GM21717 (cell line): ENCODE data around the gene STK25.
"Not testable (repeated sequence)": the region's sequence is repeated elsewhere in the genome, so short reads cannot be mapped to it uniquely, and the experiment has no call there.

Source experiments
- ATAC-seq: cut with Tn5 transposase; IDR thresholded peaks from one replicate; pipeline ENCODE4 v1.9.1; 2021; ENCODE audit warnings: mild to moderate bottlenecking, moderate library complexity; ENCODE audit not compliant: unreplicated experiment

STK25 gene

GRCh38 chr2:241509155-241509784 is 886 bp upstream of the STK25 start:
- ATAC-seq, result no peak

GRCh38 chr2:241507430-241508239 is 749 bp downstream of the STK25 start:
- ATAC-seq, result peak; percentile 13

GRCh38 chr2:241506793-241507429 is 1.5 kb downstream of the STK25 start:
- no peak for ATAC-seq

DNA sequence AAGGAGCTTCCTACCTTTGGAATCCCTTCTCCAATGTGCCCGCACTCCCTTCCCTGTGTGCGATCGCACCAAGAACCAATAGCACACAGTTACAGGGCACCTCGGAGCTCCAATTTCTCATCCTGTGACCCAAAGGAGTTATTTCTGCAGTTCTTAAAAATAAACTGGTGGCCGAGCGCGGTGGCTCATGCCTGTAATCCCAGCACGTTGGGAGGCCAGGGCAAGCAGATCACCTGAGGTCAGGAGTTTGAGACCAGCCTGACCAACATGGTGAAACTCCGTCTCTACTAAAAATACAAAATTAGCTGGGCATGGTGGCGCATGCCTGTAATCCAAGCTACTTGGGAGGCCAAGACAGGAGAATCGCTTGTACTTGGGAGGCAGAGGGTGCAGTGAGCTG is 2.1 kb downstream of the STK25 start:
- ATAC-seq, result not testable (repeated sequence)

GRCh38 chr2:241505781-241506201 is 2.6 kb downstream of the STK25 start:
- ATAC-seq, result no peak

DNA sequence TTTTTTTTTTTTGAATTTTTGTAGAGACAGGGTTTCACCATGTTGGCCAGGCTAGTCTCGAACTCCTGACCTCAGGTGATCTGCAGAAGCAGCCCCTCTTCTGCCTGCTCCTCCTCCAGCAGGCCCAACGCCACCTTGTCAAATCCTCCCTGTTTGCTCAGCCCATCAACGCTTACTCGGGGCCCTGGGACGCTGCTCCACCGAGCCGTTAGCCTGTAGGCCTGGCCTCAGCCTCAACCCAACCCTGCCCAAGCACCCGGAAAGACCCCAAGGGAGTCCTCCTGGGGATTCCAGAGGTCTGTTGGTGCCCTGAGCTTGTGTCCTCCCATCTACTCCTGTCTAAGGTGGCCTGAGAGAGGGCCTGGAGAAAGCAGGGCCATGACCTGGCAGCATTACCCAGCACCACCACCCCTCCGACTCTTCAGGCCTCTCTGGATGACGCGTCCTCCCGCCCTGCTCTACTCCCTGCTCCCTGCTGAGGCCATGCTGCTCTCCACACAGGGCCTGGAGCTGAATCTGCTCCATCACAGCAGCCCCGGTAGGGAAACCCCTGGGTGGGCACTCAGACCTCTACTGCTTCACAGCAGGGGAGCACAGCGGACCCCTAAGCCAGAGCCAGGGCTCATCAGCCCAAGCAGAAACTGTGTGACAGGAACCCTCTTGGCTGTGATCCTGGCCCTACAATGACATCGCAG is 3.2 kb downstream of the STK25 start:
- ATAC-seq, result no peak

GRCh38 chr2:241503776-241504392 is 4.5 kb downstream of the STK25 start:
- ATAC-seq, result no peak

DNA sequence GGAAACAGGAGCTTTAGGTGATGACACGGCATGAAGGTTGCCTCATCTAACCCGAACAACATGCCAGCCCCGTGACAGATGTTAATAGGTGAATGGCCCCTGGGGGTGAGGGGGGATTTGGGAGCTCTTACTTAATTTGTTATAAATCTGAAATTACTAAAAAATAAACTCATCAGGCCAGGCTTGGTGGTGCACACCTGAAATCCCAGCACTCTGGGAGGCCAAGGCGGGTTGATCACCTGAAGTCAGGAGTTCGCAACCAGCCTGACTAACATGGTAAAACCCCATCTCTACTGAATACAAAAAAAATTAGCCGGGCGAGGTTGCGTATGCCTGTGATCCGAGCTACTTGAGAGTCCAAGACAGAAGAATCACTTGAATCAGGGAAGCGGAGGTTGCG is 6.1 kb downstream of the STK25 start:
- ATAC-seq, result no peak

DNA sequence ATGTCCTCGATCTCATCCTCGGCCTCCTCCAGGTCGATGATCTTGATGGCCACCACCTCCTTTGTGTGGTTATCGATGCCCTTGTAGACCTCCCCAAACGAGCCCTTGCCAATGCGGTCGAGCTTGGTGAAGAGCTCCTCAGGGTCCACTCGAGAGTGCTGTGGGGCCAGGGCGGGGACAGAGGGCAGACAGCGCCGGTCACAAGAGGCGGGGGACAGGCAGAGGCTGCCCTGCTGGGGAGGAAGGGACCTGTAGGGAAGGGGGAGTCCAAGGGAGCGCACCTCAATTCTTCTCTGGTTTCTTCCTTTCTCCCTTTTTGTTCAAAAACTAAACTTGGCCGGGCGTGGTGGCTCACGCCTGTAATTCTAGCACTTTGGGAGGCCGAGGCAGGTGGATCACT is 6.8 kb downstream of the STK25 start:
- ATAC-seq, result no peak

DNA sequence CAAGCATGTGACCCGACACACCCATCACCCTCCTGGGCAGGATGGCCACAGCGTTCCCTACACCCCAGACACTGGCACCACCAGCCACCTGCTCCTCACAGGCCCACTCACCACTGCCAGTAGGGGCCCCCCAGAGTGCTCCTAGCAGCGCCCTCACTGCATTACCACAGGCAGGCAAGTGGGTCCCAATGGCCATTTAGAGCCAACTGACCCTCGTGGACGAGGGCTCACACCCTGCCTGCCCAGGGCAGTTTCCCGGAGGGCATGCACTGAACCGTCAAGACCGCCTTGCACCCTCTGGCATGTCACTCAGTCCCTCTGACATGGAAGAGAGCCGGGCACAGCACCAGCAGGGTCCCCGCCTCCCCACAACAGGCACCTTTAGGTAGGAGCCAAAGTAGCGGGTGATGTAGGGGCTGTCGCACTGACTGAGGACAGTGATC is 7.3 kb downstream of the STK25 start:
- ATAC-seq, result no peak

DNA sequence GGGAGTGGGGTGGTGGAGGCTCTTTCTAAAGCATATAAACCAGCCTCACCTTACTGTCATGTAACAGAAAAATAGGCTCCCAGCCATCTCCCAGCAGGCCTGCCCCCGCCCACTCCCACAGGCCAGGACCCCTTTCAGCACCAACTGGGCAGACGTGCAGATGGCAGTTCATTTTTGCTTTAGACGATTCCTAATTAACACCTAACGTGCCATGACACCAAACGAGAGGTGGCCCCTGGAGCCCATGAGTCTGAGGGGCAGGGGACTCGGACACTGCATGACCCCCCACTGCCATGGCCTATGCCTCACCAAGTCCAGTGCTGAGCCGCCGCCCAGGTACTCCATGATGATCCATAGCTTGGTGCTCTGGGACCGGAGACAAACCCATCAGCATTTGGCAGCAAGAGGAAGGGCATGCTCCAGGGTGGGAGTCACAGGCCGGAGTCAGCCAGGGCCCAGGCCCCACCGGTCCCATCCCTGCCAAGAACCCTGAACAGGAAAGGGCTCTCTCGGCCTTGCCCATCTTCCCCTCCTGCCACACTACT is 7.9 kb downstream of the STK25 start:
- ATAC-seq, result no peak

- no peak for ATAC-seq
These were observed 8.4 kb downstream of the STK25 start for GRCh38 chr2:241500016-241500415.

GRCh38 chr2:241499146-241499965 is 9.0 kb downstream of the STK25 start:
- no peak for ATAC-seq

DNA sequence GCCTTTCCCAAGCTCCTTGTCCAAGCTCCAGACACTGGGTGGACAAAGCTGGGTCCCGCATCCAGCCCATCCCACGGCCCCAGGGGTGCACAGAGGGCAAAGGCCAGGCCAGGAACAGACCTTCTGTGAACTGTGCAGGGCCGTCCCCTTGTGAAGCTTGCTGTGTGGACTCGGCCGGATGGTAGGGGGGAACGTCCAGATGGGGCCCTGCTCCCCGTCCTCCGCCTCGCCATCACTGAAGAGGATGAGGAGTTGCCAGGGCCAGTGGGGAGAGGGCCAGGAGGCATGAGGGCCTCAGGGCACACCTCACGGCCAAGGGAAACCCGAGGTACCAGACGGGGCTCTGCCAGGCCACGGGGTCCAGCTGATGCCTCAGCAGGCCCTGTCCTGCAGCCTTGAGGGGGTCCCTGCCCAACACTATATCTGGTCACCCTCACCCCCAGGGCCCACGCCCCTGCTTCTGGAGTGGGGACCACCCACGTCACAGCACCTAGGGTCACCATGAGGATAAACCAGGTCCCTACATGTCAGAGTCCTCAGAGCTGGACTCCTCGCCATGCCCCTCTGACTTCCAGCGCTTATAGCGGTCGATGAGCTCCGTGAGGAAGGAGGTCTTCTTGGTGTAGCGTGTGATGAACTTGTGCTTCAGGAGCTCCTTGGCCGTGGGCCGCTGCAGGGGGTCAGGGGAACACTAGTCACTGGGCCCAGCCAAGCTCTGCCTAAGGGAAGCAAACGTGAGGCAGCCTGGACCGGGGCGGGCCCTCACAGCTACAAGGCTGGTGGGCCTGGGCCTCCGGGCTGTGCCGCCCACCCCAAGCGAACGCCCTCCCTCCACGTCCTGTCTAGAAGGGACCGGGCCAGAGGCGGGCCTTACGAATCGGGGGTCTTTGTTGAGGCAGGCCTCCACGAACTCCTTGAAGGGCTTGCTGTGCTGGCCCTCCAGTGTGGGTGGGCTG is 10.0 kb downstream of the STK25 start:
- no peak for ATAC-seq

DNA sequence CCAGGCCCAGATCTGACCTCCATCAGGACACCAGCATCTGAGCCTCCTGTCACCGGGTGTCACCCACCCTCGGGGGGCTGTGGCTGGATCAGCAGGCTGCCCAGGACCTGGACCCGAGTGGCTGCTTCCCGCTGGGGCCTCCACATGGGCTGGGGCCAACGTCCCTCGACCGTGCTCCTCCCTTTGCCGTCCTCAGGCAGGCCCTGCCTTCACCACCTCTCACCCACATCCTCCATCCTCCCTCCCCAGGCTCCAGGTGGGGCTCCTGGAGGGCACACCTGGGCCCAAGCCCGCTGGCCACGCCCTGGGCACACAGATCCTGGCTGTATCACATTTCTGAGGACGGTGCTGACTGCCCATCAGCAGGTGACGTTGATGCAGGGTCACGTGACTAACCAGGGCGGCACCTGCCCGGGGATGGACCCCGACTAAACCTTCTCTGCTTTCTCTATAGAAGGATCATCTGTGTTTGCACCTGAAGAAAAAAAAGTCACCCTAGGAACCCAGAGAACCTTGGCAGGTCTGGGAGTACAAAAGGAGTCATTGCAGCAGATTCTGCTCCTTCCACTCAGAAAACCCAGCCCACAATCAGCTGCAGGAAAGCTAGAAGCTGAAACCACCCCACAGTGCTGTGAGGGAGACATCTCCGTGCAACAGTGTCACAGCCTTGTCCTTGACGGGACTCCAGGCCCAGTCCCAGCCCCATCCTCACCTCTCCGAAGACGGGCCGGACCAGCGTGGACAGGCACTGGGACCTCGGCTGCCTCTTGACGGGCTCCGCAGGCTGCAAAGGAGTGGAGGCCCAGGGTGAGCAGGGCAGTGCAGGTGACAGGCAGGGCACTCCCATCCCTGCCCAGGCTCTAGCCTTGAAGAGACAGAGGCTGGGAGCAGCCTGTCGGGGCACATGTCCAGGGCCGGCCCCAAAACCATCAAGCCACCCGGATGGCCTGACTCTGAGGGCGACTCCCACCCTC is 11.2 kb downstream of the STK25 start:
- ATAC-seq, result no peak

- no peak for ATAC-seq
These were observed 12.2 kb downstream of the STK25 start for GRCh38 chr2:241496003-241496707.
